IPS-15b (cell line): ENCODE results near the gene SCG5.
"Not testable (repeated sequence)": the region's sequence is repeated elsewhere in the genome, so short reads cannot be mapped to it uniquely, and the experiment has no call there.

ENCODE experiments used
- H3K27me3 ChIP-seq: one replicate; pipeline ENCODE4 v1.6.1; 2013; ENCODE audit warnings: low read length; ENCODE audit not compliant: control insufficient read depth, insufficient read depth
- H3K36me3 ChIP-seq: one replicate; pipeline ENCODE4 v1.6.1; 2013; ENCODE audit warnings: low read length; ENCODE audit not compliant: control insufficient read depth, insufficient read depth
- H3K4me1 ChIP-seq: one replicate; pipeline ENCODE4 v1.6.1; 2013; ENCODE audit warnings: mild to moderate bottlenecking, low read length; ENCODE audit not compliant: control insufficient read depth, insufficient read depth
- H3K4me3 ChIP-seq: one replicate; pipeline ENCODE4 v1.5.1; 2013; ENCODE audit warnings: low read depth, low read length
- H3K9ac ChIP-seq: one replicate; pipeline ENCODE4 v1.6.1; 2013; ENCODE audit warnings: low read depth, mild to moderate bottlenecking, low read length
- H3K9me3 ChIP-seq: one replicate; pipeline ENCODE4 v1.6.1; 2013; ENCODE audit warnings: mild to moderate bottlenecking, low read length; ENCODE audit not compliant: control insufficient read depth, insufficient read depth

The SCG5 gene, protein sequence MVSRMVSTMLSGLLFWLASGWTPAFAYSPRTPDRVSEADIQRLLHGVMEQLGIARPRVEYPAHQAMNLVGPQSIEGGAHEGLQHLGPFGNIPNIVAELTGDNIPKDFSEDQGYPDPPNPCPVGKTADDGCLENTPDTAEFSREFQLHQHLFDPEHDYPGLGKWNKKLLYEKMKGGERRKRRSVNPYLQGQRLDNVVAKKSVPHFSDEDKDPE

DNA sequence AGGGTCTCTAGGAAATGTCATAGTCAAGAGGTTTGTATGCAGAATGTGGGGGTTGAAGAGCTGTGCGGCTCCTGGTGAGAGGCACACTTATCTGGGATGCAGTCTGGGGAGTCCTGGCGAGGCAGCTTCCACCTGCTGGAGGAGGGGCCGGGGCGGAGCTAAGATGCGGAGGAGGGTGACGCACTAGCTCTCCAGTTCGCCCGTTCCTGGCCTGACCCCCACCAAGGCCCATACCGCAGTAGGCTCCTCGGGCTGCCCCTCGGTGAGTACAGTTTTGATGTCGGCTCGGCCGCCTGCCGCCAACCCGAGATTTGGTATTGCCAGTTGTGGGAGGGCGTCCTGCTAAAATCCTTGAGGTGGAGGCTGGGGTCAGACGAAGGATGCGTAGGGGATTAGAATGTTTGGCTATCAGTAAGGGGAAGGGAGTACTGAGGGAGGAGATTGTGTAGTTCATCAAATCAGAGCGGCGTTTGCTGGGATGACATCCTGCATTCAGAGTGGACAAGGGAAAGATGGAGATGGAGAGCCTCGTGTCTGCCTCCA, at the start of gene SCG5:
TSS of gene SCG5 (plus strand) at position 194 of the 543 bp plus-strand sequence. CDS start 1,883 bp downstream, outside the sequence.
- Histone ChIP-seq H3K27me3 (no peaks in the 10 kb centered on the region), H3K9ac (peak within 1 kb of the TSS; percentile 67), H3K36me3 (no peaks in the 10 kb centered on the region), H3K9me3 (no peaks in the 10 kb centered on the region), H3K4me1 (peaks cover 12% of the 10 kb centered on the region), H3K4me3 (peak within 1 kb of the TSS; percentile 77)

GRCh38 chr15:32593151-32593550, 48.4 kb upstream of the SCG5 start, which contains the start of gene GOLGA8N:
GOLGA8N (plus strand) TSS chr15:32593456.
- not testable (repeated sequence) for H3K27me3 ChIP-seq, H3K4me3 ChIP-seq, H3K4me1 ChIP-seq, H3K9ac ChIP-seq, H3K36me3 ChIP-seq, H3K9me3 ChIP-seq

DNA sequence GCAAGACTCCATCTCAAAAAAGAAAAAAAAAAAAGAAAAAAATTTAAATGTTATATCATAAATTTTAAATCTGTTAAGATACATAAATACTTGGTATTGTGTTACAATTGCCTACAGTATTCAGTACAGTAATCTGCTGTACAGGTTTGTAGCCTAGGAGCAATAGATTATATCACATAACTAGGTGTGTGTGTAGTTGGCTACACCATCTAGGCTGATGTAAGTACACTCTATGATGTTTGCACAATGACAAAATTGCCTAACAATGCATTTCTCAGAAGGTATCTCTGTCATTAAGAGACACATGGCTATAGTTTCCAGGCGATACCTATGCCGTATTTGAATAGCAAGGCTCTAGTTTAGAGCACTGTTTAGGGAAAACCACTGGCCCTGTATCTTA, 32.0 kb upstream of the SCG5 start:
- H3K9me3 ChIP-seq, H3K4me3 ChIP-seq, H3K9ac ChIP-seq, H3K4me1 ChIP-seq, H3K27me3 ChIP-seq, H3K36me3 ChIP-seq: not testable (repeated sequence)

GRCh38 chr15:32610719-32611118, 30.8 kb upstream of the SCG5 start:
- H3K9me3 ChIP-seq, H3K9ac ChIP-seq, H3K36me3 ChIP-seq, H3K4me3 ChIP-seq, H3K4me1 ChIP-seq, H3K27me3 ChIP-seq: not testable (repeated sequence)

DNA sequence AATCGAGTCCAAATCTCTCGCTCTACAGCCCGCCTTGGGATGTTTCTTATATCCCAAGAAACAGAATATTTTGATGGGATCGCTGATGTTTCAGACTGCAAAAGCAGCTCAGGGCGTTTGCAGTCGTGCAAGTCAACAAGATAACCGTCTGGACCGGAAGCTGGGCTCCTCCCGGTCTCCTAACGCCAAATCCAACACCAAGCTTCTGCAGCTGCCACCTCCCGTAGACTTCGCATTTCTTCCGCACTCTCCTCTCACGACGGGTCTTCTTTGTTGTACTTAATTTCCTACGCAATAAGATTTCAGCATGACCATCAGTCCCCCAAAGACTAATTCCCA, 26.8 kb upstream of the SCG5 start:
- Histone ChIP-seq H3K9ac (peak overlapping the region; percentile 47), H3K4me3 (peak overlapping the region; percentile 62)
- H3K27me3 ChIP-seq, H3K4me1 ChIP-seq, H3K9me3 ChIP-seq, H3K36me3 ChIP-seq: not testable (repeated sequence)

- H3K4me1 ChIP-seq, H3K9me3 ChIP-seq, H3K36me3 ChIP-seq, H3K27me3 ChIP-seq: not testable (repeated sequence)
- H3K4me3 ChIP-seq = peak within 1 kb of the TSS; percentile 85
- H3K9ac ChIP-seq = peak within 1 kb of the TSS; percentile 70
These were observed 26.2 kb upstream of the SCG5 start, which contains the start of gene ARHGAP11A for GRCh38 chr15:32615051-32615870. ARHGAP11A (plus strand) TSS chr15:32615504; CDS start chr15:32616212, 708 bp downstream.

DNA sequence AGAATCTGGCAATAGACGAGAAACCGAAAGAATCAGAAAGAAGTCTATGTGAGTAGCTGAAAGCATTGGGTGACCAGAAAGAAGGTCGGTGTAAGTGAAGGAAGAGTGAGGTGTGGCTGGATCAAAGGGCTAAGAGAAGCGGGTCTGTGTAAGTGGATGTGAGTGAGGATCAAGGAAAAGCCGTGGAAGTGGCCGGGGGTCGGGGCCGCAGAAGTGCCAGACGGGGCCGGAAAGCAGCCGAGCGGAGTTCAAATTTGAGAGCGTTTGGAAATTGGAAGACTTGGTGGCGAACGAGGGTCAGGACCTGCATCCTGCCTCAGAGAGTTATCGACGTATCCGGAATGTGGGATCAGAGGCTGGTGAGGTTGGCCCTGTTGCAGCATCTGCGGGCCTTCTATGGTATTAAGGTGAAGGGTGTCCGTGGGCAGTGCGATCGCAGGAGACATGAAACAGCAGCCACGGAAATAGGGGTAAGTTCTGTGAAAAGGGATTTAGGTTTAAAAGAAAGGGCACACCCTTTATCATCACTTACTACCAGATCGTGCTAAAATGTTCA, 25.6 kb upstream of the SCG5 start:
- Histone ChIP-seq H3K9ac (peak overlapping the region; percentile 70), H3K4me3 (peak overlapping the region; percentile 85)
- not testable (repeated sequence) for H3K27me3 ChIP-seq, H3K9me3 ChIP-seq, H3K36me3 ChIP-seq, H3K4me1 ChIP-seq

DNA sequence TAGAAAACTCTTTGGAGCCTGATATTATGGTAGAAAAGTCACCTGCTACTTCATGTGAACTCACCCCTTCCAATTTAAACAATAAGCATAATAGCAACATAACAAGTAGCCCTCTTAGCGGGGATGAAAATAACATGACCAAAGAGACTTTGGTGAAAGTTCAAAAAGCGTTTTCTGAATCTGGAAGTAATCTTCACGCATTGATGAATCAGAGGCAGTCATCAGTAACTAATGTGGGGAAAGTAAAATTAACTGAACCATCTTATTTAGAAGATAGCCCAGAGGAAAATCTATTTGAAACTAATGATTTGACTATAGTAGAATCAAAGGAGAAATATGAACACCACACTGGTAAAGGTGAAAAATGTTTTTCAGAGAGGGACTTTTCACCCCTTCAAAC, 5.1 kb upstream of the SCG5 start:
- H3K9ac ChIP-seq = no peak overlapping the region
- H3K36me3 ChIP-seq = peaks cover 16% of the 10 kb centered on the region
- no peaks in the 10 kb centered on the region for H3K9me3 ChIP-seq
- peaks cover 2% of the 10 kb centered on the region for H3K4me1 ChIP-seq
- no peak overlapping the region for H3K4me3 ChIP-seq
- H3K27me3 ChIP-seq = no peaks in the 10 kb centered on the region

DNA sequence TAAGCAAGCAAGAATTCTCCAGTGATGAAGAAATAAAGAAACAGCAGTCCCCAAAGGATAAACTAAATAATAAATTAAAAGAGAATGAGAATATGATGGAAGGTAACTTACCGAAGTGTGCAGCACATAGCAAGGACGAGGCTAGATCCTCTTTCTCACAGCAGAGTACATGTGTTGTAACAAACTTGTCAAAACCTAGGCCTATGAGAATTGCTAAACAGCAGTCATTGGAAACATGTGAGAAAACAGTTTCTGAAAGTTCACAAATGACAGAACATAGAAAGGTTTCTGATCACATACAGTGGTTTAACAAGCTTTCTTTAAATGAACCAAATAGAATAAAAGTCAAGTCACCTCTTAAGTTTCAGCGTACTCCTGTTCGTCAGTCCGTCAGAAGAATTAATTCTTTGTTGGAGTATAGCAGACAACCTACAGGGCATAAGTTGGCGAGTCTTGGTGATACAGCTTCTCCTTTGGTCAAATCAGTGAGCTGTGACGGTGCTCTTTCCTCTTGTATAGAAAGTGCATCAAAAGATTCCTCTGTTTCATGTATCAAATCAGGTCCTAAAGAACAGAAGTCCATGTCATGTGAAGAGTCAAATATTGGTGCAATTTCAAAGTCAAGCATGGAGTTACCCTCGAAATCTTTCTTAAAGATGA, 4.5 kb upstream of the SCG5 start:
- Histone ChIP-seq H3K27me3 (no peaks in the 10 kb centered on the region), H3K4me3 (no peak overlapping the region), H3K9me3 (no peaks in the 10 kb centered on the region), H3K36me3 (peaks cover 16% of the 10 kb centered on the region), H3K4me1 (peaks cover 2% of the 10 kb centered on the region), H3K9ac (no peak overlapping the region)

DNA sequence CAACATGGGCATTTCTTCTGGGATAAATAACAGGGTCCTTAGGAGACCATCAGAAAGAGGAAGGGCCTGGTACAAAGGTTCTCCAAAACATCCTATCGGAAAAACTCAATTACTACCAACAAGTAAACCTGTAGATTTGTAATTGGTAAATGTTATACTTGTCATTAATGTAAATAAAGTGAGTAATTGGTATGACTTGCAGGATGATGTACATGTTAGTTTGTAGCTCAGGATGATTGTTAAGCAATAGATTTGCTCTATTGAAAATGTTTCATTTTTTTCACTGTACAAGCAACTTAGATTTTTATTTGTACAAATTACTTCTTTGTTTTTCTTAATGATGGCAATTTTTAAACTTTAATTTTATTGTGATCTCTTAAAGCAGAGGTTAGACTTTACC, 3.8 kb upstream of the SCG5 start:
- Histone ChIP-seq H3K9me3 (no peaks in the 10 kb centered on the region), H3K27me3 (no peaks in the 10 kb centered on the region), H3K4me1 (peaks cover 5% of the 10 kb centered on the region), H3K36me3 (peaks cover 16% of the 10 kb centered on the region), H3K4me3 (no peak overlapping the region), H3K9ac (no peak overlapping the region)

DNA sequence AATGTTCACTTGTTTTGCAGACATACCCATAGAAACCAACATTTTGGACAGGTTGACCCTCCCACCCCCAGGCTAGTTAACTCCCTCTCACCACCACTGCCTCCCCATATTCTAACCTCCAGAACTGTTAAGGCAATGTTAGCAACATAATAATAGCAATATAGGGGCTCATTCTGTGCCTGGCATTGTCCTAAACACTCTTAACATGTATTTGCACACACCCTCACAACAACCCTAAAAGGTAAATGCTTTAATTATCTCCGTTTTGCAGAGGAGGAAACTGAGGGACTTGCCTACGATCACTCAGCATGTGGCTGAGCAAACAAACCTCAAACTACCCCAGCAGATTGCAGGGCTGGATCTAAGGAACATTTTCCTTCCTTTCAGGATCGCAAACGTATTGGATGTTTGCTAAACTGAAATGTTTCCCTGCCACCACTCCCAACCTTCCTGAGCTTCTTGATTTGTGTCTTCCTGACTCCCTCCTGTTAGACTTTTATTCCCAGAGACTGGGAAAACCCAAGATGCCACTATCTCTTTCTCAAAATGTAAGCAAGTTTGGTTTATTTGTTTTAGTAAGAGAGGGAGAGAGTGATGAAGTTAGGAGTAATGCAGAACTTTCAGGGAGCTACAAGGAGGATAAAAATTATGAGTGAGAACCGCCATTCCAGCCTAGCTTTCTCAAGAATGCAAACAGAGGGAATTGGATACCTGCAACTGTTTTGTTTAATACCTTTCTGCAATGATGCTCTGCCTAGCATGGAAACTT, 1.3 kb downstream of the SCG5 start:
- no peaks in the 10 kb centered on the region for H3K9me3 ChIP-seq
- H3K36me3 ChIP-seq = no peaks in the 10 kb centered on the region
- H3K27me3 ChIP-seq = no peaks in the 10 kb centered on the region
- H3K4me1 ChIP-seq = peaks cover 12% of the 10 kb centered on the region
- H3K9ac ChIP-seq = no peak overlapping the region
- peak overlapping the region; percentile 18 for H3K4me3 ChIP-seq
